K562 (cell line): ENCODE results near the gene EME1. TPM values are rescaled to one million over a fixed set of nuclear protein-coding genes. Genes with fewer than 3 reads are reported as not detected.

ENCODE experiments used
- CAMTA2 ChIP-seq: fragments of 250-450 bp; sonication (Bioruptor Pico); conservative IDR thresholded peaks from 2 replicates; pipeline ENCODE4 v1.5.1; 2022
- FOXM1 ChIP-seq, 2 experiments: fragments of 450-650 bp in 1 of 2; sonication (generic) in 1 of 2; formaldehyde crosslinking in 1 of 2; IDR thresholded peaks; 2 replicates each; pipeline versions ENCODE4 v1.6.1 to v1.9.0; 2017 to 2022; ENCODE audit warnings: low read depth in 2 of 2, mild to moderate bottlenecking in 2 of 2, missing genetic modification reagents in 1 of 2, moderate library complexity in 1 of 2
- KLF6 ChIP-seq: fragments of 250-450 bp; sonication (Bioruptor Pico); IDR thresholded peaks from 2 replicates; pipeline ENCODE4 v1.4.0; 2020; ENCODE audit warnings: mild to moderate bottlenecking, moderate library complexity, borderline replicate concordance
- MEF2D ChIP-seq: conservative IDR thresholded peaks from 2 replicates; pipeline ENCODE4 v1.6.1; 2016; ENCODE audit warnings: low read depth, missing genetic modification characterization, missing compliant biosample characterization
- PRDM10 ChIP-seq: fragments of 450-650 bp; IDR thresholded peaks from 2 replicates; pipeline ENCODE4 v1.6.1; 2018; ENCODE audit not compliant: partially characterized antibody
- SAP30 ChIP-seq: fragments of 200-600 bp; sonication (generic); IDR thresholded peaks from 2 replicates; pipeline ENCODE4 v1.6.1; 2012; ENCODE audit warnings: borderline replicate concordance, low read depth, mild to moderate bottlenecking, moderate library complexity, low read length, control low read depth, inconsistent platforms; ENCODE audit not compliant: insufficient read depth, poor library complexity, severe bottlenecking
- SMAD1 ChIP-seq: fragments of 150-350 bp; IDR thresholded peaks from 2 replicates; pipeline ENCODE4 v1.6.1; 2014; ENCODE audit warnings: low read length, low read depth; ENCODE audit not compliant: partially characterized antibody
- TBL1XR1 ChIP-seq, 2 experiments: IDR thresholded peaks; 2 replicates each; pipeline ENCODE4 v1.6.1; 2012; ENCODE audit warnings: improper control_type of control experiment in 2 of 2, low read length in 2 of 2, mild to moderate bottlenecking in 1 of 2
- UBTF ChIP-seq, 2 experiments: IDR thresholded peaks; 2 replicates each; pipeline ENCODE4 v1.6.1; 2012; ENCODE audit warnings: improper control_type of control experiment in 2 of 2, low read depth in 2 of 2, low read length in 2 of 2, borderline replicate concordance in 1 of 2
- ZNF133 ChIP-seq: fragments of 250-450 bp; sonication (Bioruptor Pico); IDR thresholded peaks from 2 replicates; pipeline ENCODE4 v1.4.0; 2020; ENCODE audit warnings: mild to moderate bottlenecking
- ZNF407 ChIP-seq: fragments of 450-650 bp; IDR thresholded peaks from 2 replicates; pipeline ENCODE4 v1.6.1; 2016; ENCODE audit warnings: low read depth
- polyA plus RNA-seq, 8 experiments: library from polyadenylated mRNA; depleted of rRNA in 4 of 8; stranded (reverse) in 5 of 8; unstranded in 3 of 8; fragments of >200 nt; fragmentation: Nextera tagmentation in 2 of 8; fragmentation: Illumina TruSeq in 1 of 8; extraction: Ambion mirVana in 2 of 8; extraction: Trizol in 1 of 8; gene quantifications; 2 replicates each; pipeline versions ENCODE4 v1.2.1 to v1.2.3, GENCODE V29; 2011 to 2014; ENCODE audit warnings: inconsistent platforms in 1 of 8, missing spikeins in 1 of 8
- total RNA-seq, 7 experiments: library from RNA; depleted of rRNA in 6 of 7; stranded (reverse); fragments of >200 nt in 6 of 7; fragmentation: Illumina TruSeq in 2 of 7; extraction: Trizol in 2 of 7; gene quantifications; 2 replicates each; pipeline versions ENCODE4 v1.2.1 to v1.2.3, GENCODE V29; 2011 to 2021; ENCODE audit warnings: low replicate concordance in 1 of 7

Gene EME1
- total and polyA plus RNA-seq, 9 of the 15 experiments (the other 6 are each of a cell fraction or from before 2014, with no cell fraction given): 14.6 to 44.1 (median 24.0) TPM

- TF ChIP-seq SAP30 (peak; percentile 97), UBTF (IDR thresholded peaks at IDR 0.05; ENCODE audit: borderline replicate concordance in 1 of 2, low read depth in 2 of 2, low read length in 2 of 2) (peak; percentile 58 to 68; a peak in 2 of 4 replicates), TBL1XR1 (IDR thresholded peaks at IDR 0.05; ENCODE audit: low read length in 2 of 2) (no peak), KLF6 (peak; percentile 83), CAMTA2 (0 out of 2 replicates have a peak, but pooled peaks have one; percentile 7), SMAD1 (peak; percentile 62), PRDM10 (peak; percentile 42), ZNF133 (CRISPR knock-in tag) (no peak), MEF2D (tag) (0 out of 2 replicates have a peak, but pooled peaks have one; percentile 28), FOXM1 (IDR thresholded peaks at IDR 0.05; ENCODE audit: low read depth) (no peak), FOXM1 (CRISPR knock-in tag; IDR thresholded peaks at IDR 0.05; ENCODE audit: low read depth) (peak; percentile 78; the same call in 1 of the 2 replicates), ZNF407 (no peak)
Measured at GRCh38 chr17:50372758-50373556, at the start of gene EME1, which contains the start of gene MRPL27 (continued).
